Measurements from ENCODE around the gene CTDNEP1.
"Not testable (repeated sequence)": the region's sequence is repeated elsewhere in the genome, so short reads cannot be mapped to it uniquely, and the experiment has no call there.

Gene CTDNEP1

GRCh38 chr17:7253082-7253481, 1.5 kb upstream of the CTDNEP1 start:
- Histone ChIP-seq H3K36me3 (ENCODE audit: control insufficient read depth, insufficient read depth, low read length) (peaks cover 8% of the 10 kb centered on the region), H3K9me3 (ENCODE audit: control insufficient read depth, insufficient read depth, low read length) (no peaks in the 10 kb centered on the region), H3K27me3 (ENCODE audit: control insufficient read depth, insufficient read depth, low read length) (no peaks in the 10 kb centered on the region)

GRCh38 chr17:7252176-7253043, 876 bp upstream of the CTDNEP1 start, which contains the start of gene ELP5:
Gene ELP5, plus strand, starts transcription at chr17:7252215. Its CDS starts 336 bp downstream, at chr17:7252551.
- peaks cover 5% of the 10 kb centered on the region for H3K36me3 ChIP-seq (ENCODE audit: control insufficient read depth, insufficient read depth, low read length)
- H3K4me1 ChIP-seq (ENCODE audit: control insufficient read depth, insufficient read depth, low read length): peaks cover 7% of the 10 kb centered on the region
- H3K4me3 ChIP-seq (ENCODE audit: low read depth, low read length): peak within 1 kb of the TSS; percentile 92
- H3K9ac ChIP-seq (ENCODE audit: low read depth, low read length): peak within 1 kb of the TSS; percentile 90
- no peaks in the 10 kb centered on the region for H3K27me3 ChIP-seq (ENCODE audit: control insufficient read depth, insufficient read depth, low read length)
- no peaks in the 10 kb centered on the region for H3K9me3 ChIP-seq (ENCODE audit: control insufficient read depth, insufficient read depth, low read length)

More at GRCh38 chr17:7253082-7253481, 1.5 kb upstream of the CTDNEP1 start:
- peak overlapping the region; percentile 92 for H3K4me3 ChIP-seq (ENCODE audit: low read depth, low read length)
- peaks cover 7% of the 10 kb centered on the region for H3K4me1 ChIP-seq (ENCODE audit: control insufficient read depth, insufficient read depth, low read length)
- peak overlapping the region; percentile 90 for H3K9ac ChIP-seq (ENCODE audit: low read depth, low read length)

- Histone ChIP-seq H3K9me3 (ENCODE audit: control insufficient read depth, insufficient read depth, low read length) (no peaks in the 10 kb centered on the region), H3K4me1 (ENCODE audit: control insufficient read depth, insufficient read depth, low read length) (peaks cover 7% of the 10 kb centered on the region), H3K27me3 (ENCODE audit: control insufficient read depth, insufficient read depth, low read length) (no peaks in the 10 kb centered on the region), H3K4me3 (ENCODE audit: low read depth, low read length) (peak overlapping the region; percentile 92), H3K36me3 (ENCODE audit: control insufficient read depth, insufficient read depth, low read length) (peaks cover 5% of the 10 kb centered on the region), H3K9ac (ENCODE audit: low read depth, low read length) (peak overlapping the region; percentile 67)
Observed at GRCh38 chr17:7250695-7251627, 573 bp downstream of the CTDNEP1 start.

GRCh38 chr17:7249830-7250229, 1.7 kb downstream of the CTDNEP1 start:
- peaks cover 7% of the 10 kb centered on the region for H3K4me1 ChIP-seq (ENCODE audit: control insufficient read depth, insufficient read depth, low read length)
- peak overlapping the region; percentile 67 for H3K9ac ChIP-seq (ENCODE audit: low read depth, low read length)
- peak overlapping the region; percentile 92 for H3K4me3 ChIP-seq (ENCODE audit: low read depth, low read length)
- H3K27me3 ChIP-seq (ENCODE audit: control insufficient read depth, insufficient read depth, low read length): no peaks in the 10 kb centered on the region
- no peaks in the 10 kb centered on the region for H3K9me3 ChIP-seq (ENCODE audit: control insufficient read depth, insufficient read depth, low read length)
- peaks cover 5% of the 10 kb centered on the region for H3K36me3 ChIP-seq (ENCODE audit: control insufficient read depth, insufficient read depth, low read length)

- peaks cover 8% of the 10 kb centered on the region for H3K36me3 ChIP-seq (ENCODE audit: control insufficient read depth, insufficient read depth, low read length)
- no peaks in the 10 kb centered on the region for H3K9me3 ChIP-seq (ENCODE audit: control insufficient read depth, insufficient read depth, low read length)
- no peak overlapping the region for H3K9ac ChIP-seq (ENCODE audit: low read depth, low read length)
- H3K4me3 ChIP-seq (ENCODE audit: low read depth, low read length): no peak overlapping the region
- no peaks in the 10 kb centered on the region for H3K27me3 ChIP-seq (ENCODE audit: control insufficient read depth, insufficient read depth, low read length)
- peaks cover 7% of the 10 kb centered on the region for H3K4me1 ChIP-seq (ENCODE audit: control insufficient read depth, insufficient read depth, low read length)
Observed at GRCh38 chr17:7249214-7249613, 2.3 kb downstream of the CTDNEP1 start.

GRCh38 chr17:7248796-7249195, 2.7 kb downstream of the CTDNEP1 start:
- Histone ChIP-seq H3K36me3 (ENCODE audit: control insufficient read depth, insufficient read depth, low read length) (peaks cover 11% of the 10 kb centered on the region), H3K4me1 (ENCODE audit: control insufficient read depth, insufficient read depth, low read length) (peaks cover 7% of the 10 kb centered on the region), H3K9ac (ENCODE audit: low read depth, low read length) (no peak overlapping the region), H3K4me3 (ENCODE audit: low read depth, low read length) (no peak overlapping the region), H3K27me3 (ENCODE audit: control insufficient read depth, insufficient read depth, low read length) (no peaks in the 10 kb centered on the region), H3K9me3 (ENCODE audit: control insufficient read depth, insufficient read depth, low read length) (no peaks in the 10 kb centered on the region)

GRCh38 chr17:7246779-7247178, 4.8 kb downstream of the CTDNEP1 start:
- H3K4me3 ChIP-seq (ENCODE audit: low read depth, low read length): no peak overlapping the region
- no peaks in the 10 kb centered on the region for H3K27me3 ChIP-seq (ENCODE audit: control insufficient read depth, insufficient read depth, low read length)
- H3K36me3 ChIP-seq (ENCODE audit: control insufficient read depth, insufficient read depth, low read length): peaks cover 11% of the 10 kb centered on the region
- peaks cover 3% of the 10 kb centered on the region for H3K4me1 ChIP-seq (ENCODE audit: control insufficient read depth, insufficient read depth, low read length)
- no peak overlapping the region for H3K9ac ChIP-seq (ENCODE audit: low read depth, low read length)
- no peaks in the 10 kb centered on the region for H3K9me3 ChIP-seq (ENCODE audit: control insufficient read depth, insufficient read depth, low read length)

- not testable (repeated sequence) for H3K27me3 ChIP-seq (ENCODE audit: control insufficient read depth, insufficient read depth, low read length); H3K9me3 ChIP-seq (ENCODE audit: control insufficient read depth, insufficient read depth, low read length); H3K4me1 ChIP-seq (ENCODE audit: control insufficient read depth, insufficient read depth, low read length); H3K9ac ChIP-seq (ENCODE audit: low read depth, low read length); H3K4me3 ChIP-seq (ENCODE audit: low read depth, low read length)
- H3K36me3 ChIP-seq (ENCODE audit: control insufficient read depth, insufficient read depth, low read length): peaks cover 14% of the 10 kb centered on the region
Observed at GRCh38 chr17:7243838-7244237, 7.7 kb downstream of the CTDNEP1 start.

GRCh38 chr17:7243453-7243729, 8.1 kb downstream of the CTDNEP1 start:
- no peaks in the 10 kb centered on the region for H3K27me3 ChIP-seq (ENCODE audit: control insufficient read depth, insufficient read depth, low read length)
- no peaks in the 10 kb centered on the region for H3K9me3 ChIP-seq (ENCODE audit: control insufficient read depth, insufficient read depth, low read length)
- peak overlapping the region; percentile 95 for H3K4me3 ChIP-seq (ENCODE audit: low read depth, low read length)
- peaks cover 14% of the 10 kb centered on the region for H3K36me3 ChIP-seq (ENCODE audit: control insufficient read depth, insufficient read depth, low read length)
- peak overlapping the region; percentile 57 for H3K9ac ChIP-seq (ENCODE audit: low read depth, low read length)
- H3K4me1 ChIP-seq (ENCODE audit: control insufficient read depth, insufficient read depth, low read length): peaks cover 6% of the 10 kb centered on the region

- no peaks in the 10 kb centered on the region for H3K9me3 ChIP-seq (ENCODE audit: control insufficient read depth, insufficient read depth, low read length)
- peak overlapping the region; percentile 95 for H3K4me3 ChIP-seq (ENCODE audit: low read depth, low read length)
- H3K27me3 ChIP-seq (ENCODE audit: control insufficient read depth, insufficient read depth, low read length): no peaks in the 10 kb centered on the region
- H3K4me1 ChIP-seq (ENCODE audit: control insufficient read depth, insufficient read depth, low read length): peaks cover 6% of the 10 kb centered on the region
- H3K9ac ChIP-seq (ENCODE audit: low read depth, low read length): peak overlapping the region; percentile 70
- peaks cover 14% of the 10 kb centered on the region for H3K36me3 ChIP-seq (ENCODE audit: control insufficient read depth, insufficient read depth, low read length)
Observed at GRCh38 chr17:7242717-7243452, 8.6 kb downstream of the CTDNEP1 start.
